WTC11 (cell line): Measurements from ENCODE around the gene PPP1R14B. TPM values are rescaled to one million over a fixed set of nuclear protein-coding genes. Genes with fewer than 3 reads are reported as not detected.

Source experiments
- ATAC-seq: fragments of 200-7000 bp; cut with Tn5 transposase; 2 replicates; pipeline ENCODE4 v1.10.0; 2021; ENCODE audit warnings: mild to moderate bottlenecking, moderate library complexity
- CTCF ChIA-PET: fragments of 300-600 bp; sonication (Branson Sonifier 250); formaldehyde crosslinking; loops from one replicate; lab custom pipeline; 2021; ENCODE audit warnings: antibody characterized with exemption; lab: Charles Lee
- POLR2A ChIA-PET: fragments of 350-600 bp; sonication (Branson Sonifier 250); formaldehyde crosslinking; loops from one replicate; lab custom pipeline; 2021; ENCODE audit warnings: antibody characterized with exemption; lab: Charles Lee
- DNase-seq: peaks from one replicate; pipeline ENCODE4 v3.0.0; 2021; ENCODE audit warnings: low spot score
- H3K27ac Mint-ChIP-seq: 2 replicates; pipeline ENCODE4 v1.8.0; 2021; ENCODE audit warnings: mixed read lengths
- H3K27me3 Mint-ChIP-seq: 2 replicates; pipeline ENCODE4 v1.8.0; 2021; ENCODE audit warnings: low read depth, mild to moderate bottlenecking, moderate library complexity, mixed read lengths
- H3K36me3 Mint-ChIP-seq: 2 replicates; pipeline ENCODE4 v1.8.0; 2021; ENCODE audit warnings: mixed read lengths
- H3K4me1 Mint-ChIP-seq: 2 replicates; pipeline ENCODE4 v1.8.0; 2022; ENCODE audit warnings: mixed read lengths
- H3K4me3 Mint-ChIP-seq: 2 replicates; pipeline ENCODE4 v1.8.0; 2021; ENCODE audit warnings: mild to moderate bottlenecking, moderate library complexity, mixed read lengths
- H3K9me3 Mint-ChIP-seq: 2 replicates; pipeline ENCODE4 v1.8.0; 2021; ENCODE audit warnings: mixed read lengths
- ATF3 ChIP-seq: sonication (generic); formaldehyde crosslinking; conservative IDR thresholded peaks from 2 replicates; pipeline ENCODE4 v1.8.1; 2022; ENCODE audit warnings: mild to moderate bottlenecking, missing genetic modification reagents
- E2F1 ChIP-seq: sonication (generic); formaldehyde crosslinking; IDR thresholded peaks from 2 replicates; pipeline ENCODE4 v1.8.0; 2022; ENCODE audit warnings: mild to moderate bottlenecking, missing genetic modification reagents
- E2F4 ChIP-seq: sonication (generic); formaldehyde crosslinking; IDR thresholded peaks from 2 replicates; pipeline ENCODE4 v1.8.1; 2022; ENCODE audit warnings: low read depth, mild to moderate bottlenecking, moderate library complexity, missing genetic modification reagents, borderline replicate concordance
- ELF4 ChIP-seq: sonication (generic); formaldehyde crosslinking; IDR thresholded peaks from 2 replicates; pipeline ENCODE4 v1.8.1; 2022; ENCODE audit warnings: low read depth, mild to moderate bottlenecking, moderate library complexity, missing genetic modification reagents
- GABPB1 ChIP-seq: sonication (generic); formaldehyde crosslinking; IDR thresholded peaks from 2 replicates; pipeline ENCODE4 v1.8.1; 2023; ENCODE audit warnings: mild to moderate bottlenecking, missing genetic modification reagents
- NFE2L1 ChIP-seq: sonication (generic); formaldehyde crosslinking; IDR thresholded peaks from 2 replicates; pipeline ENCODE4 v1.8.1; 2023; ENCODE audit warnings: missing genetic modification reagents
- NR3C1 ChIP-seq: sonication (generic); formaldehyde crosslinking; conservative IDR thresholded peaks from 2 replicates; pipeline ENCODE4 v1.8.1; 2023; ENCODE audit warnings: low read depth, mild to moderate bottlenecking, missing genetic modification reagents
- PRDM15 ChIP-seq: sonication (generic); formaldehyde crosslinking; IDR thresholded peaks from 2 replicates; pipeline ENCODE4 v1.8.0; 2022; ENCODE audit warnings: missing genetic modification reagents
- SOX15 ChIP-seq: fragments of 250-450 bp; sonication (Bioruptor Pico); IDR thresholded peaks from 2 replicates; pipeline ENCODE4 v1.9.0; 2021; ENCODE audit warnings: mild to moderate bottlenecking
- TEAD1 ChIP-seq: sonication (generic); formaldehyde crosslinking; IDR thresholded peaks from 2 replicates; pipeline ENCODE4 v1.8.0; 2022; ENCODE audit warnings: mild to moderate bottlenecking, missing genetic modification reagents
- ZMAT4 ChIP-seq: fragments of 250-450 bp; sonication (Bioruptor Pico); IDR thresholded peaks from 2 replicates; pipeline ENCODE4 v1.9.0; 2021; ENCODE audit warnings: mild to moderate bottlenecking
- ZNF425 ChIP-seq: fragments of 250-450 bp; sonication (Bioruptor Pico); conservative IDR thresholded peaks from 2 replicates; pipeline ENCODE4 v1.9.0; 2021; ENCODE audit warnings: mild to moderate bottlenecking
- ZNF512 ChIP-seq: sonication (generic); formaldehyde crosslinking; IDR thresholded peaks from 2 replicates; pipeline ENCODE4 v1.8.1; 2022; ENCODE audit warnings: missing genetic modification reagents, borderline replicate concordance
- ZSCAN18 ChIP-seq: fragments of 250-450 bp; sonication (Bioruptor Pico); IDR thresholded peaks from 2 replicates; pipeline ENCODE4 v2.1.2; 2022; ENCODE audit warnings: mild to moderate bottlenecking, moderate library complexity
- total RNA-seq: library from RNA; stranded (reverse); gene quantifications from 3 replicates; pipeline ENCODE4 v1.2.3, GENCODE V29; 2021

The PPP1R14B gene
- total RNA-seq, 1 experiment from 2014 or later, result 471 TPM

GRCh38 chr11:64263947-64264317, 17.2 kb upstream of the PPP1R14B start:
- TF ChIP-seq TEAD1 (no peak), ZMAT4 (no peak), PRDM15 (CRISPR knock-in tag) (no peak), NFE2L1 (no peak), NR3C1 (CRISPR knock-in tag) (no peak), SOX15 (CRISPR knock-in tag) (no peak), GABPB1 (no peak), ELF4 (CRISPR knock-in tag) (no peak), ZSCAN18 (no peak), E2F4 (CRISPR knock-in tag) (no peak), ATF3 (CRISPR knock-in tag) (no peak), E2F1 (CRISPR knock-in tag) (no peak), ZNF512 (no peak), ZNF425 (CRISPR knock-in tag) (no peak)
- Mint-ChIP-seq H3K27me3 (no peaks in the 10 kb centered on the region), H3K4me3 (no peak overlapping the region), H3K9me3 (no peaks in the 10 kb centered on the region), H3K36me3 (peaks cover 42% of the 10 kb centered on the region), H3K27ac (no peak overlapping the region; the same call in 1 of the 2 replicates), H3K4me1 (peaks cover 10% of the 10 kb centered on the region)
- ChIA-PET CTCF (interaction anchor here (0.5 to 4.5 kb wide), 9 partner anchors 13 to 263 kb away, joined by 3 to 65 read pairs (median 3); partner anchors contain the start of gene PLCB3), POLR2A (interaction anchor here (1.0 to 1.4 kb wide), 2 partner anchors 18 to 23 kb away, joined by 3 to 4 read pairs; no protein-coding TSS in a partner anchor)
- DNase-seq, result no peak
- ATAC-seq, result no peak
